HG02678 (cell line): ENCODE results near the gene NONO.
"Not testable (repeated sequence)": the region's sequence is repeated elsewhere in the genome, so short reads cannot be mapped to it uniquely, and the experiment has no call there.

ENCODE experiments used
- ATAC-seq: cut with Tn5 transposase; IDR thresholded peaks from one replicate; pipeline ENCODE4 v1.9.1; 2021; ENCODE audit warnings: mild to moderate bottlenecking, moderate library complexity; ENCODE audit not compliant: unreplicated experiment

The NONO gene

GRCh38 chrX:71282514-71283402 lies 677 bp upstream of the NONO start:
- ATAC-seq: peak; percentile 27

- no peak for ATAC-seq
Observed at GRCh38 chrX:71285929-71286328, 2.5 kb downstream of the NONO start.

- no peak for ATAC-seq
Observed at GRCh38 chrX:71291381-71291780, 7.9 kb downstream of the NONO start.

- no peak for ATAC-seq
Observed at GRCh38 chrX:71292669-71293365, 9.4 kb downstream of the NONO start.

GRCh38 chrX:71296806-71297205 lies 13.4 kb downstream of the NONO start:
- ATAC-seq: no peak

GRCh38 chrX:71298119-71298518 lies 14.7 kb downstream of the NONO start:
- ATAC-seq: no peak

GRCh38 chrX:71300064-71300463 lies 16.6 kb downstream of the NONO start:
- not testable (repeated sequence) for ATAC-seq

GRCh38 chrX:71300495-71300894 lies 17.1 kb downstream of the NONO start:
- ATAC-seq: not testable (repeated sequence)

- no peak for ATAC-seq
Observed at GRCh38 chrX:71301195-71301924, 17.9 kb downstream of the NONO start, which contains the start of gene ITGB1BP2. TSS of gene ITGB1BP2 (plus strand) at chrX:71301750. CDS start at chrX:71301807, 57 bp downstream.

- ATAC-seq: no peak
Observed at GRCh38 chrX:71302461-71303213, 19.2 kb downstream of the NONO start.

GRCh38 chrX:71304561-71304960 lies 21.1 kb downstream of the NONO start:
- ATAC-seq: no peak

GRCh38 chrX:71315917-71316316 lies 32.5 kb downstream of the NONO start:
- ATAC-seq: no peak

- ATAC-seq: not testable (repeated sequence)
Observed at GRCh38 chrX:71316959-71317358, 33.5 kb downstream of the NONO start.

- ATAC-seq: no peak
Observed at GRCh38 chrX:71320126-71320525, 36.7 kb downstream of the NONO start.

GRCh38 chrX:71321731-71322130 lies 38.3 kb downstream of the NONO start:
- ATAC-seq: no peak

GRCh38 chrX:71324452-71324851 lies 41.0 kb downstream of the NONO start:
- not testable (repeated sequence) for ATAC-seq

- no peak for ATAC-seq
Observed at GRCh38 chrX:71326394-71326793, 43.0 kb downstream of the NONO start.

- not testable (repeated sequence) for ATAC-seq
Observed at GRCh38 chrX:71349151-71349665, 65.8 kb downstream of the NONO start.

- ATAC-seq: not testable (repeated sequence)
Observed at GRCh38 chrX:71349867-71350266, 66.4 kb downstream of the NONO start.
